ENCODE data around the gene RNF225.
"Not testable (repeated sequence)": the region's sequence is repeated elsewhere in the genome, so short reads cannot be mapped to it uniquely, and the experiment has no call there.

The RNF225 gene

GRCh38 chr19:58387338-58388174, 7.9 kb upstream of the RNF225 start:
- no peak for DNase-seq (ENCODE audit: low spot score)

GRCh38 chr19:58388175-58388526, 7.3 kb upstream of the RNF225 start:
- DNase-seq (ENCODE audit: low spot score): no peak

- DNase-seq (ENCODE audit: low spot score): no peak
Measured at GRCh38 chr19:58392945-58393724, 2.3 kb upstream of the RNF225 start.

- DNase-seq (ENCODE audit: low spot score): no peak
Measured at GRCh38 chr19:58393725-58394033, 1.8 kb upstream of the RNF225 start.

- DNase-seq (ENCODE audit: low spot score): no peak
Measured at GRCh38 chr19:58394821-58395219, 636 bp upstream of the RNF225 start.

GRCh38 chr19:58395979-58396627, 647 bp downstream of the RNF225 start:
- DNase-seq (ENCODE audit: low spot score): peak; percentile 35

- peak; percentile 26 for DNase-seq (ENCODE audit: low spot score)
Measured at GRCh38 chr19:58396691-58397532, 1.5 kb downstream of the RNF225 start.

GRCh38 chr19:58397533-58398037, 2.1 kb downstream of the RNF225 start:
- no peak for DNase-seq (ENCODE audit: low spot score)

- no peak for DNase-seq (ENCODE audit: low spot score)
Measured at GRCh38 chr19:58398087-58398486, 2.6 kb downstream of the RNF225 start.

- DNase-seq (ENCODE audit: low spot score): no peak
Measured at GRCh38 chr19:58398545-58398944, 3.1 kb downstream of the RNF225 start.

GRCh38 chr19:58399903-58400302, 4.4 kb downstream of the RNF225 start:
- no peak for DNase-seq (ENCODE audit: low spot score)

GRCh38 chr19:58400316-58400915, 5.0 kb downstream of the RNF225 start:
- no peak for DNase-seq (ENCODE audit: low spot score)

- DNase-seq (ENCODE audit: low spot score): peak; percentile 97
Measured at GRCh38 chr19:58400916-58401839, 5.7 kb downstream of the RNF225 start.

GRCh38 chr19:58401840-58402421, 6.5 kb downstream of the RNF225 start:
- DNase-seq (ENCODE audit: low spot score): no peak

GRCh38 chr19:58403920-58404478, 8.5 kb downstream of the RNF225 start:
- not testable (repeated sequence) for DNase-seq (ENCODE audit: low spot score)

- DNase-seq (ENCODE audit: low spot score): no peak
Measured at GRCh38 chr19:58406818-58407657, 11.6 kb downstream of the RNF225 start.

GRCh38 chr19:58407658-58408151, 12.2 kb downstream of the RNF225 start:
- no peak for DNase-seq (ENCODE audit: low spot score)

Data from iPS-NIHi11 (cell line).